Right lobe of liver (tissue), 4 donors: ENCODE results near the gene GDPD4.

Experiments used
- POLR2A ChIP-seq: fragments of 450-650 bp; IDR thresholded peaks from one replicate; pipeline ENCODE4 v1.6.1; 2017; ENCODE audit warnings: antibody characterized with exemption, mild to moderate bottlenecking
- TF ChIP-seq, protein P1 (sequence below), 4 donors: fragments of 200-600 bp in 3 of 4; fragments of 450-650 bp in 1 of 4; IDR thresholded peaks; one replicate each; pipeline versions ENCODE4 v1.5.1 to v1.8.0; 2016 to 2022; ENCODE audit warnings: antibody characterized with exemption in 4 of 4, mild to moderate bottlenecking in 2 of 4
- donor health status: DM: no; HTN: no; CAD: no.
- donor health status: DM: no; HTN: no; CAD: no.
- donor health status: DM: no; HTN: yes; CAD: no.

- TF ChIP-seq, protein P1, sequence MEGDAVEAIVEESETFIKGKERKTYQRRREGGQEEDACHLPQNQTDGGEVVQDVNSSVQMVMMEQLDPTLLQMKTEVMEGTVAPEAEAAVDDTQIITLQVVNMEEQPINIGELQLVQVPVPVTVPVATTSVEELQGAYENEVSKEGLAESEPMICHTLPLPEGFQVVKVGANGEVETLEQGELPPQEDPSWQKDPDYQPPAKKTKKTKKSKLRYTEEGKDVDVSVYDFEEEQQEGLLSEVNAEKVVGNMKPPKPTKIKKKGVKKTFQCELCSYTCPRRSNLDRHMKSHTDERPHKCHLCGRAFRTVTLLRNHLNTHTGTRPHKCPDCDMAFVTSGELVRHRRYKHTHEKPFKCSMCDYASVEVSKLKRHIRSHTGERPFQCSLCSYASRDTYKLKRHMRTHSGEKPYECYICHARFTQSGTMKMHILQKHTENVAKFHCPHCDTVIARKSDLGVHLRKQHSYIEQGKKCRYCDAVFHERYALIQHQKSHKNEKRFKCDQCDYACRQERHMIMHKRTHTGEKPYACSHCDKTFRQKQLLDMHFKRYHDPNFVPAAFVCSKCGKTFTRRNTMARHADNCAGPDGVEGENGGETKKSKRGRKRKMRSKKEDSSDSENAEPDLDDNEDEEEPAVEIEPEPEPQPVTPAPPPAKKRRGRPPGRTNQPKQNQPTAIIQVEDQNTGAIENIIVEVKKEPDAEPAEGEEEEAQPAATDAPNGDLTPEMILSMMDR (IDR thresholded peaks at IDR 0.05): no peak
- no peak for TF ChIP-seq POLR2A
Measured at GRCh38 chr11:77215106-77215505, 86.4 kb downstream of the GDPD4 start.
